ENCODE data around the gene ZBTB46. TPM values are rescaled to one million over a fixed set of nuclear protein-coding genes. Genes with fewer than 3 reads are reported as not detected.
A peak's percentile ranks its signal among the peaks of the same experiment; 100 is the strongest.
"Not testable (repeated sequence)": the region's sequence is repeated elsewhere in the genome, so short reads cannot be mapped to it uniquely, and the experiment has no call there.

The ZBTB46 gene
- total RNA-seq, 1 donor from 2014 or later: 13.1 TPM

GRCh38 chr20:63777614-63778013, 53.5 kb downstream of the ZBTB46 start:
- intact Hi-C loops (cut with micrococcal nuclease): no loop called here
- ATAC-seq (no peak), DNase-seq (no peak)

GRCh38 chr20:63776875-63777274, 54.2 kb downstream of the ZBTB46 start:
- ATAC-seq; DNase-seq; intact Hi-C loops (cut with micrococcal nuclease): not testable (repeated sequence)

GRCh38 chr20:63775096-63775978, 55.7 kb downstream of the ZBTB46 start:
- intact Hi-C loops (cut with micrococcal nuclease): no loop called here
- ATAC-seq (peak; percentile 59), DNase-seq (peak; percentile 75)

GRCh38 chr20:63774306-63774705, 56.8 kb downstream of the ZBTB46 start:
- DNase-seq (no peak), ATAC-seq (no peak)
- intact Hi-C loops (cut with micrococcal nuclease): no loop called here

GRCh38 chr20:63773571-63774241, 57.4 kb downstream of the ZBTB46 start:
- intact Hi-C loops (cut with micrococcal nuclease): no loop called here
- DNase-seq (no peak), ATAC-seq (no peak)

- intact Hi-C loops (cut with micrococcal nuclease): no loop called here
- DNase-seq (peak; percentile 59), ATAC-seq (peak; percentile 75)
These were observed 58.1 kb downstream of the ZBTB46 start for GRCh38 chr20:63772781-63773518.

- intact Hi-C loops (cut with micrococcal nuclease): no loop called here
- DNase-seq (no peak), ATAC-seq (no peak)
These were observed 59.9 kb downstream of the ZBTB46 start for GRCh38 chr20:63771046-63771707.

GRCh38 chr20:63769891-63770474, 61.1 kb downstream of the ZBTB46 start:
- ATAC-seq: no peak
- DNase-seq: no peak
- intact Hi-C loops (cut with micrococcal nuclease): no loop called here

GRCh38 chr20:63768591-63769515, 62.2 kb downstream of the ZBTB46 start:
- ATAC-seq: no peak
- intact Hi-C loops (cut with micrococcal nuclease): no loop called here
- no peak for DNase-seq

- ATAC-seq: no peak
- intact Hi-C loops (cut with micrococcal nuclease): no loop called here
- DNase-seq: no peak
These were observed 63.2 kb downstream of the ZBTB46 start for GRCh38 chr20:63767886-63768285.

- peak; percentile 70 for DNase-seq
These were observed 63.6 kb downstream of the ZBTB46 start for GRCh38 chr20:63767456-63767855.

GRCh38 chr20:63766695-63767426, 64.2 kb downstream of the ZBTB46 start:
- intact Hi-C loops (cut with micrococcal nuclease): no loop called here
- DNase-seq (no peak), ATAC-seq (peak; percentile 8)

More at GRCh38 chr20:63767456-63767855, 63.6 kb downstream of the ZBTB46 start:
- intact Hi-C loops (cut with micrococcal nuclease): no loop called here
- peak; percentile 73 for ATAC-seq

- no peak for ATAC-seq
- no peak for DNase-seq
- intact Hi-C loops (cut with micrococcal nuclease): no loop called here
These were observed 65.2 kb downstream of the ZBTB46 start for GRCh38 chr20:63765902-63766301.

GRCh38 chr20:63765082-63765873, 65.8 kb downstream of the ZBTB46 start:
- DNase-seq: no peak
- intact Hi-C loops (cut with micrococcal nuclease): no loop called here

GRCh38 chr20:63759377-63759901, 71.6 kb downstream of the ZBTB46 start:
- DNase-seq (no peak), ATAC-seq (no peak)
- intact Hi-C loops (cut with micrococcal nuclease): no loop called here

More at GRCh38 chr20:63765082-63765873, 65.8 kb downstream of the ZBTB46 start:
- ATAC-seq: no peak

GRCh38 chr20:63758152-63758551, 72.9 kb downstream of the ZBTB46 start:
- no peak for DNase-seq
- no peak for ATAC-seq
- intact Hi-C loops (cut with micrococcal nuclease): no loop called here

Data from left ventricle myocardium superior (tissue), 1 donor.